Measurements from ENCODE around the gene SPATA3. TPM values are rescaled to one million over a fixed set of nuclear protein-coding genes. Genes with fewer than 3 reads are reported as not detected.
A peak's percentile ranks its signal among the peaks of the same experiment; 100 is the strongest.

SPATA3 gene
- total and polyA plus RNA-seq, 2 of the 13 experiments (the other 11 are each of a cell fraction or from before 2014, with no cell fraction given): not detected

- TF ChIP-seq, protein P1, sequence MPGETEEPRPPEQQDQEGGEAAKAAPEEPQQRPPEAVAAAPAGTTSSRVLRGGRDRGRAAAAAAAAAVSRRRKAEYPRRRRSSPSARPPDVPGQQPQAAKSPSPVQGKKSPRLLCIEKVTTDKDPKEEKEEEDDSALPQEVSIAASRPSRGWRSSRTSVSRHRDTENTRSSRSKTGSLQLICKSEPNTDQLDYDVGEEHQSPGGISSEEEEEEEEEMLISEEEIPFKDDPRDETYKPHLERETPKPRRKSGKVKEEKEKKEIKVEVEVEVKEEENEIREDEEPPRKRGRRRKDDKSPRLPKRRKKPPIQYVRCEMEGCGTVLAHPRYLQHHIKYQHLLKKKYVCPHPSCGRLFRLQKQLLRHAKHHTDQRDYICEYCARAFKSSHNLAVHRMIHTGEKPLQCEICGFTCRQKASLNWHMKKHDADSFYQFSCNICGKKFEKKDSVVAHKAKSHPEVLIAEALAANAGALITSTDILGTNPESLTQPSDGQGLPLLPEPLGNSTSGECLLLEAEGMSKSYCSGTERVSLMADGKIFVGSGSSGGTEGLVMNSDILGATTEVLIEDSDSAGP (CRISPR knock-in tag; IDR thresholded peaks at IDR 0.05; ENCODE audit: borderline replicate concordance): peak; percentile 50; the same call in 1 of the 2 replicates
- TF ChIP-seq ZNF883 (CRISPR knock-in tag; IDR thresholded peaks at IDR 0.05; ENCODE audit: not compliant biosample characterization) (peak; percentile 16), ZNF839 (CRISPR knock-in tag; IDR thresholded peaks at IDR 0.05; ENCODE audit: borderline replicate concordance) (no peak), IRX3 (CRISPR knock-in tag; IDR thresholded peaks at IDR 0.05; ENCODE audit: borderline replicate concordance, low read depth) (0 out of 2 replicates have a peak, but pooled peaks have one; percentile 42), ZC3H13 (CRISPR knock-in tag; IDR thresholded peaks at IDR 0.05) (0 out of 2 replicates have a peak, but pooled peaks have one; percentile 54), SCMH1 (CRISPR knock-in tag; IDR thresholded peaks at IDR 0.05; ENCODE audit: borderline replicate concordance) (no peak), KLF13 (CRISPR knock-in tag; IDR thresholded peaks at IDR 0.05) (no peak), ATF1 (CRISPR knock-in tag; IDR thresholded peaks at IDR 0.05) (no peak), TARDBP (CRISPR knock-in tag; IDR thresholded peaks at IDR 0.05) (0 out of 2 replicates have a peak, but pooled peaks have one; percentile 20)
- TF ChIP-seq, protein P2, sequence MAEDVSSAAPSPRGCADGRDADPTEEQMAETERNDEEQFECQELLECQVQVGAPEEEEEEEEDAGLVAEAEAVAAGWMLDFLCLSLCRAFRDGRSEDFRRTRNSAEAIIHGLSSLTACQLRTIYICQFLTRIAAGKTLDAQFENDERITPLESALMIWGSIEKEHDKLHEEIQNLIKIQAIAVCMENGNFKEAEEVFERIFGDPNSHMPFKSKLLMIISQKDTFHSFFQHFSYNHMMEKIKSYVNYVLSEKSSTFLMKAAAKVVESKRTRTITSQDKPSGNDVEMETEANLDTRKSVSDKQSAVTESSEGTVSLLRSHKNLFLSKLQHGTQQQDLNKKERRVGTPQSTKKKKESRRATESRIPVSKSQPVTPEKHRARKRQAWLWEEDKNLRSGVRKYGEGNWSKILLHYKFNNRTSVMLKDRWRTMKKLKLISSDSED (CRISPR knock-in tag; IDR thresholded peaks at IDR 0.05): 0 out of 2 replicates have a peak, but pooled peaks have one; percentile 44
- TF ChIP-seq, protein P3, sequence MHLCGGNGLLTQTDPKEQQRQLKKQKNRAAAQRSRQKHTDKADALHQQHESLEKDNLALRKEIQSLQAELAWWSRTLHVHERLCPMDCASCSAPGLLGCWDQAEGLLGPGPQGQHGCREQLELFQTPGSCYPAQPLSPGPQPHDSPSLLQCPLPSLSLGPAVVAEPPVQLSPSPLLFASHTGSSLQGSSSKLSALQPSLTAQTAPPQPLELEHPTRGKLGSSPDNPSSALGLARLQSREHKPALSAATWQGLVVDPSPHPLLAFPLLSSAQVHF (CRISPR knock-in tag; IDR thresholded peaks at IDR 0.05): 0 out of 2 replicates have a peak, but pooled peaks have one; percentile 19
These were observed 36.7 kb downstream of the SPATA3 start (continued) for GRCh38 chr2:231032575-231033140.
